ENCODE data around the gene EMP2. TPM values are rescaled to one million over a fixed set of nuclear protein-coding genes. Genes with fewer than 3 reads are reported as not detected.
A peak's percentile ranks its signal among the peaks of the same experiment; 100 is the strongest.

The EMP2 gene
- total RNA-seq, 6 donors from 2014 or later = 261 to 1,020 (median 640) TPM

- no peak for DNase-seq
- no peak overlapping the region for H3K27ac ChIP-seq
- H3K9me3 ChIP-seq = peaks cover 0 to 5% (median 2%) of the 10 kb centered on the region in 4 donors
- ATAC-seq (ENCODE audit: low FRiP score in 2 of 2) = no peak
- TF ChIP-seq, protein P1, sequence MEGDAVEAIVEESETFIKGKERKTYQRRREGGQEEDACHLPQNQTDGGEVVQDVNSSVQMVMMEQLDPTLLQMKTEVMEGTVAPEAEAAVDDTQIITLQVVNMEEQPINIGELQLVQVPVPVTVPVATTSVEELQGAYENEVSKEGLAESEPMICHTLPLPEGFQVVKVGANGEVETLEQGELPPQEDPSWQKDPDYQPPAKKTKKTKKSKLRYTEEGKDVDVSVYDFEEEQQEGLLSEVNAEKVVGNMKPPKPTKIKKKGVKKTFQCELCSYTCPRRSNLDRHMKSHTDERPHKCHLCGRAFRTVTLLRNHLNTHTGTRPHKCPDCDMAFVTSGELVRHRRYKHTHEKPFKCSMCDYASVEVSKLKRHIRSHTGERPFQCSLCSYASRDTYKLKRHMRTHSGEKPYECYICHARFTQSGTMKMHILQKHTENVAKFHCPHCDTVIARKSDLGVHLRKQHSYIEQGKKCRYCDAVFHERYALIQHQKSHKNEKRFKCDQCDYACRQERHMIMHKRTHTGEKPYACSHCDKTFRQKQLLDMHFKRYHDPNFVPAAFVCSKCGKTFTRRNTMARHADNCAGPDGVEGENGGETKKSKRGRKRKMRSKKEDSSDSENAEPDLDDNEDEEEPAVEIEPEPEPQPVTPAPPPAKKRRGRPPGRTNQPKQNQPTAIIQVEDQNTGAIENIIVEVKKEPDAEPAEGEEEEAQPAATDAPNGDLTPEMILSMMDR (IDR thresholded peaks at IDR 0.05) = no peak
- TF ChIP-seq EP300 (IDR thresholded peaks at IDR 0.05) (no peak), POLR2AphosphoS5 (IDR thresholded peaks at IDR 0.05) (no peak), POLR2A (IDR thresholded peaks at IDR 0.05) (no peak)
- H3K36me3 ChIP-seq = peaks cover 17 to 65% (median 50%) of the 10 kb centered on the region in 4 donors
- H3K4me3 ChIP-seq = no peak overlapping the region
- H3K27me3 ChIP-seq = no peaks in the 10 kb centered on the region
- H3K4me1 ChIP-seq = peaks cover 4 to 14% (median 10%) of the 10 kb centered on the region in 4 donors
- 88 to 92% methylated on average over 6 of the region's 6 CpGs for WGBS, 2 donors
Observed at GRCh38 chr16:10547708-10548107, 32.7 kb downstream of the EMP2 start.

- WGBS, 2 donors = 87 to 92% methylated on average over 16 of the region's 16 CpGs
- H3K27ac ChIP-seq = peak overlapping the region in 1 of 4 donors; percentile 55
- H3K36me3 ChIP-seq = peaks cover 21 to 100% (median 75%) of the 10 kb centered on the region in 4 donors
- DNase-seq = peak in 1 of 2 donors; percentile 28
- H3K27me3 ChIP-seq = no peaks in the 10 kb centered on the region
- H3K4me1 ChIP-seq = peaks cover 0 to 16% (median 3%) of the 10 kb centered on the region in 4 donors
- TF ChIP-seq, protein P1 (IDR thresholded peaks at IDR 0.05) = no peak
- TF ChIP-seq POLR2AphosphoS5 (IDR thresholded peaks at IDR 0.05) (no peak), EP300 (IDR thresholded peaks at IDR 0.05) (no peak), POLR2A (IDR thresholded peaks at IDR 0.05) (no peak)
- ATAC-seq (ENCODE audit: low FRiP score in 2 of 2) = no peak
- H3K9me3 ChIP-seq = no peaks in the 10 kb centered on the region
- H3K4me3 ChIP-seq = no peak overlapping the region
Observed at GRCh38 chr16:10543231-10543977, 37.0 kb downstream of the EMP2 start.

DNA sequence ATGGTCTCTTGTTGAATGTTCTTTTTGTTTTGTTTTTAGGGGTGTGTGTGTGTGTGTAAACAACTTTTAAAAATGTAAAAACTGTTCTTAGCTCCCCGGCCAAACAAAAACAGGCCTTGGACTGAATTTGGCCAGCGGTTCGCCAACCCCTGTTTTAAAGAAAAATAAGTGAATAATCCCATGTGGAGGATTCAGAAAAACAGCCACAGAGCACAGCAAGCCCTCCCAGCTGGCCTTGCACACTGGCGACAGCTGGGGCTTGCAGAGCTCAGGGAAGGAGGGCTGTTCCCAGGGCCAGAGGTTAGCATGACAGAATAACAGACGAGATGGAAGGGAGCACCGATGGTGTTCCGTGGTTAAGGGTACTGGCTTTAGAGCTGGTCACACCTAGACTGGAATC lies 39.0 kb downstream of the EMP2 start:
- ATAC-seq (ENCODE audit: low FRiP score in 2 of 2) (no peak), DNase-seq (no peak)
- peaks cover 0 to 16% (median 3%) of the 10 kb centered on the region in 4 donors for H3K4me1 ChIP-seq
- H3K27me3 ChIP-seq = no peaks in the 10 kb centered on the region
- H3K4me3 ChIP-seq = no peak overlapping the region
- 68 to 85% methylated on average over 7 of the region's 7 CpGs for WGBS, 2 donors
- peaks cover 31 to 100% (median 81%) of the 10 kb centered on the region in 4 donors for H3K36me3 ChIP-seq
- H3K27ac ChIP-seq = peak overlapping the region in 3 of 4 donors; percentile 24 to 61 (median 55)
- H3K9me3 ChIP-seq = no peaks in the 10 kb centered on the region
- no peak for TF ChIP-seq POLR2A (IDR thresholded peaks at IDR 0.05)
- TF ChIP-seq, protein P1 (IDR thresholded peaks at IDR 0.05) = no peak
- no peak for TF ChIP-seq EP300 (IDR thresholded peaks at IDR 0.05)
- TF ChIP-seq POLR2AphosphoS5 (IDR thresholded peaks at IDR 0.05) = no peak

- 94 to 96% methylated on average over 5 of the region's 5 CpGs for WGBS, 2 donors
- no peak for TF ChIP-seq EP300 (IDR thresholded peaks at IDR 0.05)
- TF ChIP-seq POLR2A (IDR thresholded peaks at IDR 0.05) = no peak
- no peak for TF ChIP-seq POLR2AphosphoS5 (IDR thresholded peaks at IDR 0.05)
- TF ChIP-seq, protein P1 (IDR thresholded peaks at IDR 0.05) = no peak
- H3K27me3 ChIP-seq = no peaks in the 10 kb centered on the region
- no peak for ATAC-seq (ENCODE audit: low FRiP score in 2 of 2)
- peaks cover 0 to 16% (median 3%) of the 10 kb centered on the region in 4 donors for H3K4me1 ChIP-seq
- no peaks in the 10 kb centered on the region for H3K9me3 ChIP-seq
- peaks cover 28 to 100% (median 82%) of the 10 kb centered on the region in 4 donors for H3K36me3 ChIP-seq
- DNase-seq = no peak
- no peak overlapping the region for H3K27ac ChIP-seq
- no peak overlapping the region for H3K4me3 ChIP-seq
Observed at GRCh38 chr16:10539793-10540192, 40.6 kb downstream of the EMP2 start.
